Memory B cell (primary cell): ENCODE measurements around the gene UBA5.

ENCODE experiments used
- ATAC-seq: fragments of 150-1000 bp; cut with Tn5 transposase; 2 replicates; pipeline ENCODE4 v1.10.0; 2021; ENCODE audit warnings: low read depth, mild to moderate bottlenecking, moderate library complexity
- DNase-seq, 2 donors: peaks; one replicate each; pipeline ENCODE4 v3.0.0; 2022; ENCODE audit warnings: low spot score in 2 of 2
- H3K27ac Mint-ChIP-seq: one replicate; pipeline ENCODE4 v1.8.0; 2022; ENCODE audit warnings: mild to moderate bottlenecking, moderate library complexity, mixed read lengths
- H3K27me3 Mint-ChIP-seq: one replicate; pipeline ENCODE4 v1.8.0; 2022; ENCODE audit warnings: mixed read lengths
- H3K36me3 Mint-ChIP-seq: one replicate; pipeline ENCODE4 v1.8.0; 2022; ENCODE audit warnings: mild to moderate bottlenecking, mixed read lengths
- H3K4me1 Mint-ChIP-seq: one replicate; pipeline ENCODE4 v1.8.0; 2022; ENCODE audit warnings: mixed read lengths
- H3K4me3 Mint-ChIP-seq: one replicate; pipeline ENCODE4 v1.8.0; 2022; ENCODE audit warnings: mild to moderate bottlenecking, moderate library complexity, mixed read lengths
- H3K9me3 Mint-ChIP-seq: one replicate; pipeline ENCODE4 v1.8.0; 2022; ENCODE audit warnings: mixed read lengths

Gene UBA5

GRCh38 chr3:132660811-132661070 lies 612 bp downstream of the UBA5 start:
- Mint-ChIP-seq H3K4me3 (peak overlapping the region; percentile 97), H3K27ac (peak overlapping the region; percentile 95), H3K27me3 (no peaks in the 10 kb centered on the region), H3K4me1 (peaks cover 25% of the 10 kb centered on the region), H3K36me3 (peaks cover 2% of the 10 kb centered on the region), H3K9me3 (no peaks in the 10 kb centered on the region)
- DNase-seq = no peak
- ATAC-seq = no peak

- Mint-ChIP-seq H3K4me1 (peaks cover 25% of the 10 kb centered on the region), H3K4me3 (peak overlapping the region; percentile 97)
Measured at GRCh38 chr3:132661101-132661500, 972 bp downstream of the UBA5 start.

GRCh38 chr3:132662212-132662611 lies 2.1 kb downstream of the UBA5 start:
- DNase-seq = no peak
- Mint-ChIP-seq H3K4me1 (peaks cover 25% of the 10 kb centered on the region), H3K4me3 (no peak overlapping the region), H3K36me3 (peaks cover 2% of the 10 kb centered on the region), H3K9me3 (no peaks in the 10 kb centered on the region), H3K27me3 (no peaks in the 10 kb centered on the region), H3K27ac (no peak overlapping the region)
- no peak for ATAC-seq

More at GRCh38 chr3:132661101-132661500, 972 bp downstream of the UBA5 start:
- Mint-ChIP-seq H3K27me3 (no peaks in the 10 kb centered on the region), H3K27ac (peak overlapping the region; percentile 95), H3K36me3 (peaks cover 2% of the 10 kb centered on the region), H3K9me3 (no peaks in the 10 kb centered on the region)
- ATAC-seq (no peak), DNase-seq (no peak)

- H3K27ac Mint-ChIP-seq = peak overlapping the region; percentile 4
- no peaks in the 10 kb centered on the region for H3K27me3 Mint-ChIP-seq
- H3K4me1 Mint-ChIP-seq = peaks cover 24% of the 10 kb centered on the region
- no peak for ATAC-seq
- no peaks in the 10 kb centered on the region for H3K9me3 Mint-ChIP-seq
- no peak for DNase-seq
- H3K4me3 Mint-ChIP-seq = no peak overlapping the region
- peaks cover 2% of the 10 kb centered on the region for H3K36me3 Mint-ChIP-seq
Measured at GRCh38 chr3:132665230-132665745, 5.2 kb downstream of the UBA5 start.

- Mint-ChIP-seq H3K36me3 (no peaks in the 10 kb centered on the region), H3K27ac (no peak overlapping the region), H3K27me3 (no peaks in the 10 kb centered on the region), H3K4me1 (peaks cover 4% of the 10 kb centered on the region), H3K4me3 (no peak overlapping the region), H3K9me3 (no peaks in the 10 kb centered on the region)
- ATAC-seq (no peak), DNase-seq (no peak)
Measured at GRCh38 chr3:132669256-132669777, 9.2 kb downstream of the UBA5 start.

- Mint-ChIP-seq H3K4me1 (peaks cover 2% of the 10 kb centered on the region), H3K27me3 (no peaks in the 10 kb centered on the region), H3K9me3 (no peaks in the 10 kb centered on the region), H3K4me3 (no peak overlapping the region), H3K36me3 (peaks cover 7% of the 10 kb centered on the region), H3K27ac (peak overlapping the region; percentile 66)
- ATAC-seq = no peak
- DNase-seq = no peak
Measured at GRCh38 chr3:132675408-132675807, 15.3 kb downstream of the UBA5 start.

GRCh38 chr3:132679911-132680310 lies 19.8 kb downstream of the UBA5 start:
- no peaks in the 10 kb centered on the region for H3K9me3 Mint-ChIP-seq
- DNase-seq (no peak), ATAC-seq (no peak)
- H3K36me3 Mint-ChIP-seq = peaks cover 18% of the 10 kb centered on the region
- peak overlapping the region; percentile 35 for H3K27ac Mint-ChIP-seq
- no peak overlapping the region for H3K4me3 Mint-ChIP-seq
- H3K27me3 Mint-ChIP-seq = no peaks in the 10 kb centered on the region
- peaks cover 2% of the 10 kb centered on the region for H3K4me1 Mint-ChIP-seq

- no peaks in the 10 kb centered on the region for H3K27me3 Mint-ChIP-seq
- no peaks in the 10 kb centered on the region for H3K4me1 Mint-ChIP-seq
- ATAC-seq (no peak), DNase-seq (no peak)
- no peak overlapping the region for H3K4me3 Mint-ChIP-seq
- no peak overlapping the region for H3K27ac Mint-ChIP-seq
- no peaks in the 10 kb centered on the region for H3K9me3 Mint-ChIP-seq
- peaks cover 16% of the 10 kb centered on the region for H3K36me3 Mint-ChIP-seq
Measured at GRCh38 chr3:132681421-132681820, 21.3 kb downstream of the UBA5 start.

GRCh38 chr3:132682201-132682600 lies 22.1 kb downstream of the UBA5 start:
- peak overlapping the region; percentile 54 for H3K27ac Mint-ChIP-seq
- no peaks in the 10 kb centered on the region for H3K9me3 Mint-ChIP-seq
- peaks cover 14% of the 10 kb centered on the region for H3K36me3 Mint-ChIP-seq
- DNase-seq (no peak), ATAC-seq (no peak)
- H3K4me3 Mint-ChIP-seq = no peak overlapping the region
- H3K4me1 Mint-ChIP-seq = no peaks in the 10 kb centered on the region
- no peaks in the 10 kb centered on the region for H3K27me3 Mint-ChIP-seq

- Mint-ChIP-seq H3K27me3 (no peaks in the 10 kb centered on the region), H3K4me1 (no peaks in the 10 kb centered on the region), H3K4me3 (no peak overlapping the region), H3K9me3 (no peaks in the 10 kb centered on the region), H3K27ac (no peak overlapping the region), H3K36me3 (peaks cover 18% of the 10 kb centered on the region)
- no peak for ATAC-seq
- DNase-seq = no peak
Measured at GRCh38 chr3:132690040-132690439, 29.9 kb downstream of the UBA5 start.

- DNase-seq (no peak), ATAC-seq (no peak)
- H3K4me3 Mint-ChIP-seq = no peak overlapping the region
- H3K4me1 Mint-ChIP-seq = no peaks in the 10 kb centered on the region
- peaks cover 24% of the 10 kb centered on the region for H3K36me3 Mint-ChIP-seq
- no peaks in the 10 kb centered on the region for H3K27me3 Mint-ChIP-seq
- no peaks in the 10 kb centered on the region for H3K9me3 Mint-ChIP-seq
- peak overlapping the region; percentile 62 for H3K27ac Mint-ChIP-seq
Measured at GRCh38 chr3:132694991-132695390, 34.9 kb downstream of the UBA5 start.

GRCh38 chr3:132695422-132695821 lies 35.3 kb downstream of the UBA5 start:
- no peaks in the 10 kb centered on the region for H3K27me3 Mint-ChIP-seq
- H3K9me3 Mint-ChIP-seq = no peaks in the 10 kb centered on the region
- no peak for DNase-seq
- no peak for ATAC-seq
- H3K27ac Mint-ChIP-seq = peak overlapping the region; percentile 13
- no peaks in the 10 kb centered on the region for H3K4me1 Mint-ChIP-seq
- no peak overlapping the region for H3K4me3 Mint-ChIP-seq
- peaks cover 24% of the 10 kb centered on the region for H3K36me3 Mint-ChIP-seq

- Mint-ChIP-seq H3K36me3 (peaks cover 27% of the 10 kb centered on the region), H3K4me3 (no peak overlapping the region), H3K27me3 (no peaks in the 10 kb centered on the region), H3K9me3 (no peaks in the 10 kb centered on the region), H3K4me1 (peaks cover 3% of the 10 kb centered on the region), H3K27ac (no peak overlapping the region)
- DNase-seq (no peak), ATAC-seq (no peak)
Measured at GRCh38 chr3:132703733-132704132, 43.6 kb downstream of the UBA5 start.

- Mint-ChIP-seq H3K9me3 (no peaks in the 10 kb centered on the region), H3K4me3 (no peak overlapping the region), H3K4me1 (peaks cover 3% of the 10 kb centered on the region), H3K36me3 (peaks cover 28% of the 10 kb centered on the region), H3K27ac (no peak overlapping the region), H3K27me3 (no peaks in the 10 kb centered on the region)
- ATAC-seq = no peak
- DNase-seq = no peak
Measured at GRCh38 chr3:132709761-132710160, 49.6 kb downstream of the UBA5 start.

GRCh38 chr3:132710311-132710710 lies 50.2 kb downstream of the UBA5 start:
- Mint-ChIP-seq H3K9me3 (no peaks in the 10 kb centered on the region), H3K36me3 (peaks cover 28% of the 10 kb centered on the region), H3K27ac (no peak overlapping the region), H3K27me3 (no peaks in the 10 kb centered on the region), H3K4me1 (peaks cover 3% of the 10 kb centered on the region), H3K4me3 (no peak overlapping the region)
- ATAC-seq (no peak), DNase-seq (no peak)
